ENCODE results near the gene AMIGO1.
A peak's percentile ranks its signal among the peaks of the same experiment; 100 is the strongest.

Gene AMIGO1

DNA sequence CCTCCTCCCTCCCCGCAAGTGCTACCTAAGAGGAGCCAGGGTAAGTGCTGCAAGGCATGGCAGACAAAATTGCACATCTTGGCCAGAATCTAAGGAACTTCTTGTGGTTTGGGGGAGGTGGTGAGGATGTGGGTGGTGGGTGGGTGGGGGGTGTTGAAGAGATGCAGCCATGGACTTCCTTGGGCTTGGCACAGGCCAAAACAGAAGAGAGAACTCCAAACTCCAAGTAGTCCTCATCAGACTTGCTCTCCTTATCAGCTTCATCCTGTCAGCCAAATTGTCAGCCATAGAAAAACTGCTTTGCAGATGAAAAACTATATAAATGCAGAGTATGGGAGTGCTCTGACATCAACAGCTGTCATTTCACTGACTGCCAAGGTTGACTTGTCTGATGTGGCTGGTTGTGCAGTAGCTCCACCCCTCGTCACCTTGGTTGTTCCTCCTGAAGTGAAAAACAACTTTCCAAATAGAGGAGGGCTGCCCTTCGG is 7.1 kb downstream of the AMIGO1 start:
- DNase-seq, result peak in 1 of 2 experiments; percentile 37

- peak in 1 of 2 experiments; percentile 31 for DNase-seq
Observed at GRCh38 chr1:109501644-109502363, 7.7 kb downstream of the AMIGO1 start.

DNA sequence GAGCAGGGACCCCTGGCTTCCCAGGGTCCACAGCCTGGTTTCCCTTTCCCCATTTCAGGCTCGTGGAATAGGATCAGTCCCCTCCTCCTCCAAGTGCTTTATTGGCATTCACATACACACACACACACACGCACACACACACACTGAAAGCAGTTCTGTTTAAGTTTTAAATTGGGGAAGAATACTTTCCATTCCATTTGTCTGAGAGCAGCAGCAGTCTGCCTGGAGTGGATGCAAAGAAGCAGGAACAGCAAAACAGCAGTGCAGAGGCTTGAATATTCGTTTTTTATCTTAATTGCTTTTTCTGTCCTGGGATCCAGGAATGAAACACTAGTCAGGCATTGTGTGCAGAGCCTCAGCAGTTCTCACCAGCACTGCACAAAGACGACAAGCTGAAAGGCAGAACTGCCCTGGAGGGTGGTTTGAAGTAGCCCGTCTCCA is 8.6 kb downstream of the AMIGO1 start:
- DNase-seq, result no peak

GRCh38 chr1:109499661-109500536 is 9.6 kb downstream of the AMIGO1 start:
- DNase-seq, result peak; percentile 73 to 79

- no peak for DNase-seq
Observed at GRCh38 chr1:109499081-109499480, 10.4 kb downstream of the AMIGO1 start.

GRCh38 chr1:109498161-109498801 is 11.2 kb downstream of the AMIGO1 start:
- DNase-seq, result peak; percentile 54 to 60

DNA sequence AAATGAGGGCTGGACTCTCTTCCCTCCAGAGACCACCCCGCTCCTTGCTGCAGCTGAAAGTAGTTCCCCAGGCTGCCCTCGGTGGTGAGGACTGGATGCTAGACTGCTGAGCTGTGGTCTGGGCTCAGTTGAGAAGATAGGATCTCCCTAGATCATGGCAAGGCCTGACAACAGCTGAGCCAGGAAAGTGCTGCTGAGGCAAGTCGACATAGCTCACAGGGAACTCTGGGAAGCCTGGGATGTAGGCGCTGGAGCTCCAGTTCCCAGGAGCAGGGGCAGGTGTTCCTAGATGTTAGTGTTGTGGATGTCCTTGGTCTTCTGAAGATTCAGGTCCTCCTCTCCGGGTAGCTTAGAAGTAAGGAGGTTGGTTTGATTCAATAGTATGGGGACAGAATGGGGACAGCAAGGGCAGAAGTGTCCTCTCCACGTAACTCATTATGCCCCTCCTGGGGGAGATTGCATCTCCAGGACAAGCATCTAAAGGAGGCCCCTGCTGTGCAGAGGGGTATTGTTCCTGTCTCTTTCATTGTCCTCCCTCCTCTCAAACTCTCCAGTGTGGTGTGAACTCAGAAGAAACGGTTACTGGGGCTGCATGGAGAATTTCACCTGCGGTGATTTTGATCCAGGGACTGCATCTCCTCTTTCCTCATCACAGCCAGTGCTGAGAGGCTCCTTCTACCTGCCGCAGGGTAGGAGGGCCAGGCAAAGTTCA is 11.9 kb downstream of the AMIGO1 start:
- DNase-seq, result no peak

DNA sequence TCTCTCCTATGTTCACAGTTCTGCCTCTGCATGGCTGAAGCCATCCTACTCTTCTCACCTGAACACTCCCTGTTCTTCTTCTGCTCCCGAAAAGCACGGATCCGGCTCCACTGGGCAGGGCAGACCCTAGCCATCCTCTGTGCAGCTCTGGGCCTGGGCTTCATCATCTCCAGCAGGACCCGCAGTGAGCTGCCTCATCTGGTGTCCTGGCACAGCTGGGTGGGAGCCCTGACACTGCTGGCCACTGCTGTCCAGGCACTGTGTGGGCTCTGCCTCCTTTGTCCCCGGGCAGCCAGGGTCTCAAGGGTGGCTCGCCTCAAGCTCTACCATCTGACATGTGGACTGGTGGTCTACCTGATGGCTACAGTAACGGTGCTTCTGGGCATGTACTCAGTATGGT is 13.8 kb downstream of the AMIGO1 start:
- DNase-seq, result no peak

- peak; percentile 93 to 95 for DNase-seq
Observed at GRCh38 chr1:109493805-109494539, 15.6 kb downstream of the AMIGO1 start, which contains the start of gene CYB561D1. CYB561D1 (plus strand) TSS chr1:109494094; CDS start chr1:109494140, 46 bp downstream.

GRCh38 chr1:109493227-109493626 is 16.3 kb downstream of the AMIGO1 start:
- DNase-seq, result no peak

- no peak for DNase-seq
Observed at GRCh38 chr1:109492779-109493178, 16.7 kb downstream of the AMIGO1 start.

GRCh38 chr1:109491372-109491771 is 18.2 kb downstream of the AMIGO1 start:
- no peak for DNase-seq

DNA sequence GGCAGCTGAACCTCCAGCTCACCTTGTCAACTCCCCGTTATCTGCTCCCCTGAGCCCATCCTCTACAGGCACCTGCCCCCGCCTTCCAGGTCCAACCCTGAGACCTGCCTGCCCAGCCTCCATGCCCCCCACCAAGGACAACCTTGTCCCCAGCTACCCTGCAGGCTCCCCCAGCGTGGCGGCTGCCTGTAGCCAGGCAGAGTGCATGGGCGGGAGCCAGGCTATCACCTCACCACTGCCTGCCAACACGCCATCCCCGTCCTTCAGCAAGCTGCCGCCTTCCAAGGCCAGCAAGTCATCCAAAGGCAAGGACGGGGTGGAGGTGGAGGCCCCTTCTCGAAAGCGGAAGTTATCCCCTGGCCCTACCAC is 18.6 kb downstream of the AMIGO1 start:
- DNase-seq, result no peak

DNA sequence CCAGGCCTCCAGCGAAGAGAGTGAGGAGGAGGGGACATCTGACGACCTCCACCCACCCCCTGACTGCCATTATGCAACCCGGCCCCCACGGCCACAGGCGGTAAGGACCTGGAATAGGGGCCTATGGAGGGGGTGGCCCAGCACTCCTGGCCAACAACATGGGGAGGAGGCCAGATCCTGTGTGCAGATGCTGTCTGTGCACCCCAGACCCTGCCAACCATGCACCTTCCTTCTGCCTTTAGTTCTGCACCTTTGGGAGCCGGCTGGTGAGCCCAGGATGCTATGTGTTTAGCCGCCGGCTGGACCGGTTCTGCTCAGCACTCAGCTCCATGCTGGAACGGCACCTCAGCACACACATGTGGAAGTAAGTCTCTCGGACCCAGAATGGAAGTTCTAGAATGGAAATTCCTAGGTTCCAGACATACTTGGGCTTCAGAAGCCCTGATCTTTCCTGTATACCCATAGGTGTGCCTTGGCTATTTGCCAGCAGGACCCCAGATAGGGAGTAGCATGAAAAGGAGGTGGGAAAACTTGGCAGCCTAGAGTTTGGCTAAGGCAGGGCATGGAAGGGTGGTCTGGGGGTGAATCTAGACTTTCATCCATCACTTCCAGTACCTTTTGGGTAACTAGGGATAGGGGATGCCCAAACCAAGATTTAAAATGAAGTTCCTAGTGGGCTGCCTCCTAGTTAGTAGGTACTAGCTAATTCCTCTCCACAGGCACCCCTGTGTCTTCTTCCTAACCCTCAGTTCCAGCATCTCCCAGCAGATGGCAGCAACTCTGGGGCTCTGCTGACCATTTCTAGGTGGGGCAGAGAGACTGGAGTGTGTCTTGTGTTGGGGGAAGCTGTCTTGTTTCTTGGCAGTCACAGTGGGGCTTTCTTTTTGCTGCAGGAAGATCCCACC is 19.2 kb downstream of the AMIGO1 start:
- peak; percentile 78 to 80 for DNase-seq

DNA sequence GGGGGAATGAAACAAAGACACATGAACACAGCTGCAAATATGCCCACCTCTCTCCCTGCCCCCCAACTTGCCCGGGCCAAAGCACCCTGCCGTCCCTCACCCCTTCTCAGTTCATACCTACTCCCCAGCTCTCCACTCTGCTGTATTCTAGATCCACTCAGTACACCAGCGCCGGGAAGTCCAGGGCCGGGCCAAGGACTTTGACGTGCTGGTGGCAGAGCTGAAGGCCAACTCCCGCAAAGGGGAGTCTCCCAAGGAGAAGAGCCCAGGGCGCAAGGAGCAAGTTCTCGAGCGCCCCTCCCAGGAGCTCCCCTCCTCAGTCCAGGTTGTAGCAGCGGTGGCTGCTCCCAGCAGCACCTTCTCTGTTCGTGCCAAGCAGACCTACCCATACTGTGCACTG is 20.8 kb downstream of the AMIGO1 start:
- no peak for DNase-seq

DNA sequence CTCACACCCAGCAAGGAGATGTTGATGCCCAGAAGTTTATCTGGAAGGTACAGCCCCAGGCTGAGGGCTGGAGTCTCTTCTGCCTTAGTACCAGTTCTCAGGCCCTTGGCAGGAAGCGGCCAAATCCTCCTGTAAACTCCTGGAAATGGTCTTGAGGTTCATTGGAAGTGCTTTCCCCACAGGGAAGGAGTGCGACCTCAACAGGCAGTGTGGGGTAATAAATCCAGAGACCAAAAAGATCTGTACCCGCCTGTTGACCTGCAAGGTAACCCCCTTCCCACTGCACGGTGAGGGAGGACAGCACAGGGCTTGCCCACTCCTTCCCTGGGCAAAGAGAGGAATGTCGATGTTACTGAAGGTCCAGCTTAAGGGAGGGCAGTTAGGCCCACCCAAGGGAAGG is 21.3 kb downstream of the AMIGO1 start:
- no peak for DNase-seq

DNA sequence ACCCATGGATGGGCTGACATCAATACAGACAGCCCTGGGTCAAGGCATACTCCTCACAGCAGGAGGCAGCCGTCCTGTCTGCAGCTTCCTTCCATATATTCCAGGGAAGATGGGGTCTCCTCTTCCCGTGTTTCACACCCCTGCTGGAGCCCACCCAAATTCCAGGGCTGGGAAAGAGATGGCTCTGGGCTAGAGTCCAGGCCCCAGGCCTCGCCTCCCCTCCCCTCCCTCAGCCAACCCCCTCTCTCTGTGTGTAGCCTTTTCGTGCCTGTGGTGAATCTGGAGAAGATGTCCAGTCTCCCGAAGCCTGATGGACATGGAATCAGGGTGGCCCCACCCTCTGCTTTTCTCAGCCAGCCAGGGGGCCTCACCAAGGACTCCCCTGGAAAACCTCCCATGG is 22.3 kb downstream of the AMIGO1 start:
- DNase-seq, result no peak

DNA sequence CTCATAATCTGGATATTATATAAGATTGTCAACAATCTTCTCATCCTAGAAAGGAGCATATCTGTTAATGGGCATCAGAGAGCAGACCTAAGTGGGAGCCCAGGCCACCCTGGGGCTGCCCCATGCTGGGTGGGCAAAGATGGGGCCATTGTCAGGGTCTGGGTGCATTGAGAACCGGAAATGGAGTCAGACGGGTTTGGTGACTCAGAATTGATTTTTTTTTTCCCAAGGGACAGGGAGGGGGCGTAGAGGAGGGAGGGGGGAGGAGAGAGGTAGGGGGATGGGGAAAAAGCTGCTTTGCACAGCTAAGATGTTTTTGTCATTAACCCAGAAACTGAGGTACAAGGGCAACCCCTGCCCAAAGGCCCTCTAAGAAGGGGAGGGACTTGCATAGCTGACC is 24.5 kb downstream of the AMIGO1 start:
- DNase-seq, result peak; percentile 33 to 39

DNA sequence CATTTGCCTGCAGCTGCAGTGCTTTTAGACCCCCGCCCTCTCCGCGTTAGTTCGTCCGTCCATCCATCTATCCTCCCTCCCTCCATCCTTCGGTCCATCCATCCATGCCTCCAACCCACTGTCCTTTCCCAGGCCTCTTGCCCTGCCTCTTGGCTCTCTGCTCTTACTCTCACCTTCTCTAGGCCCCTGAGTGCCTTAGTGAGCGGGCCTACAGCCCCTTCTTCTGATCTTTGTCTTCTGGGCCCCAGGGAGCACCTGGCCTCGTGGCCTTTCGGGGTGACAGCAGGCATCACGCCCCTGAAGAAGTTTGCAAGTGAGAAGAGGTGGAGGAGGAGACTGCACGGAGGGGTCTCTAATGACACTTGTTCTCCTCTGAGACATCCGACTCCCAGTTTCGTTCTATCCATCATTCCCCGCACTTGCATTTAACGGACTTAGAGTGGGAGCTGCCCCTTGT is 25.0 kb downstream of the AMIGO1 start:
- DNase-seq, result peak; percentile 47 to 49

- DNase-seq, result peak; percentile 90 to 94
Observed at GRCh38 chr1:109483672-109484518, 25.6 kb downstream of the AMIGO1 start, which contains the start of gene ATXN7L2. ATXN7L2 (plus strand) TSS chr1:109483905; CDS start chr1:109483954, 49 bp downstream.

Data from activated T-cell treated with anti-CD3 and anti-CD28 coated beads, Interleukin-2, amount 50 U/mL, for 48 hours (primary cell).